Epidermal melanocyte (primary cell): Measurements from ENCODE around the gene POLR3C.
A peak's percentile ranks its signal among the peaks of the same experiment; 100 is the strongest.

Source experiments
- DNase-seq: peaks from one replicate; pipeline ENCODE4 v3.0.0; 2011; ENCODE audit warnings: low spot score; ENCODE audit not compliant: insufficient read length

POLR3C gene

DNA sequence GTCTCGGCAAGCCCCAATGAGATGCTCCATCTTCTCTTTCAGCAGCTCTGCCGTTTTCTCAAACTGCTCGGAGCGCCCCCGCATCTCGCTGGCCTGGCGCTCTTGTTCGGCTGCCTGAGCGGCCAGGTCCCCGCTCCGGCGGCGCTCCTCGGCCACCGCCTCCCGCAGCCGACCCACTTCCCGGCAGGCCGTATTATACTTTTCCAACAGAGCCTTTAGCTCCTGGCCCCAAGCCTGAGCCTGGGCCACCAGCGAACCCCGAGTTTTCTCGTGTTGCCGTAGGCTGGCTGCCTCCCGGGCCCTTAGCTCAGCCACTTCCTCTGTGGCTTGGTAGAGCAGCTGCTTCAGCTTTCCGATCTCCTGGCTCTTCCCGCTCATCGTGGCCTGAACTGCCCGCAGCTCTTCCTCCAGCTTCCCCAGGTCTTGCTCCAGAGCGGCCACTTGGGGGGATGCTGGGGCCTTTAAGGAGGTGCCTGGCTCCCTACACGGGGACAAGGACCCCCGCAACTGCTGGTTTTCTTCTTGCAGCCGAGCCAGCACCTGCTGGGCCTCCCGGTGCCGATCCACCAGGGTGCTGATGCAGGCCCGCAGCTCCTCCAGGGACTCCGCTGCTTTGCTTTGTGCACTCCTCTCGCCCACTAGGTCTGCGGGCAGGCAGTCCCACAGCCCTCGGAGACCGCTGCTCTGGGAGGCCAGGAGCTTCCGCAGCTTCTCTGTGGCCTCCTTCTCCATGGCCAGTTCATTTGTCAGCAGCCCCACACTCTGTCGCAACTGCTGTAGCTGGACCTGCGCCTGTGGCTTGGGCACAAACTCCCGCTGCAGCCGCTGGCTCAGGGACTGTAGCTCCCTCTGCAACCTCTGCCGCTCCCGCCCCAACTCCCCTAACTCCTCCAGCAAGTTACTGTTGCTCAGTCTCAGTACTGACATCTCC is 48.3 kb downstream of the POLR3C start:
- no peak for DNase-seq

- no peak for DNase-seq
These were observed 50.6 kb downstream of the POLR3C start for GRCh38 chr1:145874646-145875045.

DNA sequence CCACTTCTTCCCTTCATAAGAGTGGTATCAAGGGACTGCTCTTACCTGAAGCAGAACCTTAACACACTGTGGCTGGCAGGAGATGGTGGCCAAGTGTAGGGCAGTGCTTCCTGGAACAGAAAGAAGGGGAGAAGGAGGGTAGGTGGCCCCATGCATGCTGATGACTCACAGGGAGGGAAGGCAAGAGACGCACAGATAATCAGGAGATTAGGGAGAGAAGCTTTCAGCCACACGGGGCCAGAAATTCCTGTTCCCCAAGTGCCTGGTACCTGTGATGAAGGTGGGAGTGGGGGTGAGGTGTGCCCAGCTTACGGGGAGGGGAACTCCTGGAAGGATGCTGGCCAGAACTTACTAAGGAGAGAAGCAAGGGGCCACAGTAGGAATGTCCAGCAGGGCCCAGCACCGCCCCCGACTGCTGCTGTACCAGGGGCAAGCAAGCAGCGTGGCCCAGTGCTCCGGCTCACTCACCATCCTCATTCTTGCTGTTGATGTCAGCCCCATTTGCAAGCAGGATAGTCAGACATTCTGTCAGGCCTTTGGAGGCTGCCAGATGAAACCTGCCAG is 54.0 kb downstream of the POLR3C start:
- no peak for DNase-seq

- DNase-seq, result no peak
These were observed 54.7 kb downstream of the POLR3C start for GRCh38 chr1:145878724-145879123.

GRCh38 chr1:145879775-145880174 is 55.8 kb downstream of the POLR3C start:
- no peak for DNase-seq

DNA sequence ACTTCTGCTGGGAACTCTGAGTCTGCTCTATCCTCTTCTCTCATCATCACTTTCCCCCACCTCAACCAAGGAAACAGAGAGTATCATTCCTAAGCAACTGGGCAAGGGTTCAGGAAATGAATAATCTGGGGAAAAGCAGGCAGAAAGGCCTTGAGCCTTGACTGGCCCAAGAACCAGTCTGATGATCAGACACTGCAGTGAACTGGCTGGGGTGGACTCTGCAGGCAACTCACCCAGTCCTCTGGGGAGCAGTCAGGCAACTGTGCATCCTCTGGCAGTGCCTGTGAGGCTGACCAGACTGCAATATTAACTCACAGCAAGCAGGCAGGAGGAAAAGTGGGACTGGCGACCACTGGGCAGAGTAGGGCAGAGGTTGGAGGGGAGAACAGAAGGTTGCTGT is 60.7 kb downstream of the POLR3C start:
- DNase-seq, result no peak

GRCh38 chr1:145885738-145886287 is 61.8 kb downstream of the POLR3C start, which contains the start of gene ANKRD35:
Gene ANKRD35, minus strand, starts transcription at chr1:145885866. Its CDS starts 108 bp downstream, at chr1:145885758.
- DNase-seq, result peak; percentile 92

DNA sequence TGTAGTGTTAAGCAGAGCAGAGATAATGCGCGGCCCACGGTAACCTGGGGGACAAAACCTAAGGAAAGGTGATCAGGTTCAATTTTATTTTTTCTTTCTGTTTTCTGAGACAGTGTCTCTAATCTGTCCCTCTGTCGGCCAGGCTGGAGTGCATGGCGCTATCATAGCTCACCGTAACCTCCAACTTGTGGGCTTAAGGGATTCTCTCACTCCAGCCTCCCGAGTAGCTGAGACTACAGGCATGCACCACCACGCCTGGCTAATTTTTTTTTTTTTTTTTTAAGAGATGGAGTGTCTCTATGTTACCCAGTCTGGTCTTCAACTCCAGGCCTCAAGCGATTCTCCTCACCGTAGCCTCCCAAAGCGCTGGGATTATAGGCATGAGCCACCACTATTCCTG is 62.4 kb downstream of the POLR3C start:
- no peak for DNase-seq

- no peak for DNase-seq
These were observed 62.8 kb downstream of the POLR3C start for GRCh38 chr1:145886816-145887215.

DNA sequence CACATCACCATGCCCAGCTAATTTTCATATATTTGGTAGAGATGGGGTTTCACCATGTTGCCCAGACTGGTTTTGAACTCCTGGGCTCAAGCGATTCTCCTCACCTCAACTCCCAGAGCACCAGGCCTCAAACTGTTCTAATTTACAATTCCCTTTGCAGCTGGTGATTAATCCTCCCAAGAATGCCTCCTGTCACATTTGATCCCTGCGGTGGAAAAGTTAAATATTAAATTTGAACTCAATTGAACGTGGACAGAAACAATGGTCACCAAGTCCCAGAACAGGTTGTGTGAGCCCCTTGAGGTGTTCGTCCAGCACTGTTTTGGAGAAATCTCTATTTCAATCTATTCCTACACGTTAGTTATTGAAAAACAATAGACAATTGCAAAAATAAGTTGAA is 63.6 kb downstream of the POLR3C start:
- no peak for DNase-seq

GRCh38 chr1:145889722-145890121 is 65.7 kb downstream of the POLR3C start:
- DNase-seq, result no peak

DNA sequence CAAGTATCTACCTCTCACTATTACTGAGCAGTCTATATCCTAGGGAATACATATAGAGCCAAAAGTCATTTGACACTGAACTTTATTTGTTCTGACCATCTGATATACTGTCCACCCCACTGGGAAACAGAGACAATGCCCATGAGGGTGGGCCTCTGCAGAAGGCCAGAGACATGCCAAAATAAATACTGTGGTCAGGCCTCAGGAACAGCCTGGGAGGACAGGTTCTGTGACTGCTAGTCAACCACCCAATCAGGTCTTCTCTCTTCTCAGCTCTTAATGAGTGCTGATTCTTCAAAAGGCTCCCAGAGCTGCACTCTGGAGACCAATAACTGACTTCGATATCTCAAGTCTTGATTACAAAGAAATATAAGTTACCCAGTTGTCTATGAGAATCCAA is 67.1 kb downstream of the POLR3C start:
- DNase-seq, result no peak

- peak; percentile 94 for DNase-seq
These were observed 67.8 kb downstream of the POLR3C start for GRCh38 chr1:145891587-145892485.

GRCh38 chr1:145892486-145893087 is 68.6 kb downstream of the POLR3C start:
- peak; percentile 25 for DNase-seq

- no peak for DNase-seq
These were observed 69.5 kb downstream of the POLR3C start for GRCh38 chr1:145893306-145894055.
